Stimulated activated CD8-positive, alpha-beta memory T cell treated with anti-CD3 and anti-CD28 coated beads, Interleukin-7, amount 100 ng/mL, for 4 hours (primary cell): ENCODE measurements around the gene GAK.
"Not testable (repeated sequence)": the region's sequence is repeated elsewhere in the genome, so short reads cannot be mapped to it uniquely, and the experiment has no call there.

Source experiments
- DNase-seq, 2 donors: peaks; one replicate each; pipeline ENCODE4 v3.0.0-alpha.2; 2020; ENCODE audit warnings: low read depth in 2 of 2

Gene GAK

GRCh38 chr4:931960-932712, at the start of gene GAK, which contains the start of gene TMEM175:
GAK (minus strand) TSS chr4:932316; CDS start chr4:932187, 129 bp downstream.
TMEM175 (plus strand) TSS chr4:932460; CDS start chr4:947740, 15,280 bp downstream.
- DNase-seq = peak; percentile 87 to 96

DNA sequence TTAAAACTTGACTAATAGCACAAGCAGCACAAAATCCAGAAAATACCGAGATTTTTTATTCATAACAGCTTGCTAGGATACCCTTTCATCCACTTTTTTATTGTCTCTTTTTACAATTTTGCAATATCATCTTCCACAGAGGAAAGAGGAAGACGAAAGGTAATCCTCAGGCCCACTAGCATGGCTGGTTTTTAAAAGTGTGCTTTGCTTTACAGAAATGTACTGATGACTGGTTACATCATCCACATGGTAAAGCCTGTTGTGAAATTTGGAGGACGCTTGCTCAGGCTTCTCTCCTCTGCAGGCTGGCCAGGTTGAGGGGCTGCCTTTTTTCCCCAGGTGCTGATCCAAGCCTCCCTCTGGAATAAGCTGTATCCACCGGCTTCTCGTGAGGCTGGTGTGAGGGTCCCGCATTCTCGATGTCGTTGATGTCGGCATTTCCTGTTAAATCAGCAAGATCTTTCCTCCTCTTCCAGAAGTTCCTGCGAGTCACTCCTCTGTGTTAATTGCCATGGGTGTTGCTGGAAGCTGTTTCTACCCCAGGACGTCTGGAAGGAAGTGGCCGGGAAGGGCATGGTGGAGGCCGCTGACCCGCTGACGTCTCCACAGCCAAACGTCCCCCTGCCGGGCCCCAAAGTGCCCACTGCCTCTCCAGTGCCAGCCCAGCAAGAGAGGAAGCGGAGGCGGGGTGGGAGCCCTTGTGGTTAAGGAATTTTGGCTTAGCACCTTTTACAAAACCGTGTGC, 47.0 kb upstream of the GAK start:
- no peak for DNase-seq

DNA sequence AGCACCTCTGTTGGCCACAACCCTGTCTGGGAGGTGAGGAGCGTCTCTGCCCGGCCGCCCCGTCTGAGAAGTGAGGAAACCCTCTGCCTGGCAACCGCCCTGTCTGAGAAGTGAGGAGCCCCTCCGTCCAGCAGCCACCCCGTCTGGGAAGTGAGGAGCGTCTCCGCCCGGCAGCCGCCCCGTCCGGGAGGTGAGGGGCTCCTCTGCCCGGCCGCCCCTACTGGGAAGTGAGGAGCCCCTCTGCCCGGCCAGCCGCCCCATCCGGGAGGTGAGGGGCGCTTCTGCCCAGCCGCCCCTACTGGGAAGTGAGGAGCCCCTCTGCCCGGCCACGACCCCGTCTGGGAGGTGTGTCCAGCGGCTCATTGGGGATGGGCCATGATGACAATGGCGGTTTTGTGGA, 43.9 kb upstream of the GAK start:
- DNase-seq = not testable (repeated sequence)

- no peak for DNase-seq
Observed at GRCh38 chr4:974668-975067, 42.6 kb upstream of the GAK start.

- peak; percentile 76 to 86 for DNase-seq
Observed at GRCh38 chr4:973431-974397, 41.6 kb upstream of the GAK start, which contains the start of gene DGKQ. DGKQ (minus strand) TSS chr4:973569; CDS start chr4:973482, 87 bp downstream.

- DNase-seq = peak; percentile 54 to 80
Observed at GRCh38 chr4:972651-973424, 40.7 kb upstream of the GAK start.

DNA sequence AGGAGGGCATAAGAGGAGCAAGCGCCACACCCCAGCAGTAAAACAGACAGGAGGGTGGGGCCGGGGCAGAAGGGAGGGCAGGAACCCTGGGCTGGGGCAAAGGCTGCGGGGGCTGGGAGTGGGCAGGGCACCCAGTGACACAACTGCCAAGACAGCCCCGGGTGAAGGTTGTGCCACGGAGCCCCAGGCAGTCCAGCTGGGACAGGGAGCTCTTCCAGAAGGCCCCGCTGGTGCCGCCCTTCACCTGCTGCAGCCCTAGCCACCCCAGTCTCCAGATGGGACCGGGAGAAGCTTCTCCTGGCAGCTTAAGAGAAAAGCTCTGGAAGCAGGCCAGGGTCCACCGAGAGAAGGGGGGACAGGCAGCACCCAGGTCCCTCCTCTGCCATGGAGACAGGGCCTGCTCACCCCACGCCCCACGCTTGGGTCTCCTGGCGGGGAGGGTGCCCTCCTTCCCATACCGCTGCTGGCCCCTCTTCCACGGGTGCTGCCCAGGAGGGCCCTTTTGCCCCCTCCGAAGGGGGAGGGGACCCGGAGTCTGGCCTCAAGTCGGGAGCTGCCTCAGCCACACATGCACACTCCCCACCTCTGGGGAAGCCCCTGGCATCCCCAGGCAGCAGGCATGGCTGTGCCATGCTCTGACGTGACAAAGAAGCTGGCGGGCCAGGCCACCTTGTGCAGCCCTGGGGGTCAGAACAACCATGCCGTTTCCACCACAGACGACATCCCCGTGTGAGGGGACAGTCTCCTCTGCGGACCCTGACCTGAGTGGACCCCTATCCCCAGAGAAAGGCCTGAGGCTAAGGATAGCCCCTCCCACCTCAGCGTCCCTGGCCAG, 39.8 kb upstream of the GAK start:
- DNase-seq = no peak

GRCh38 chr4:970854-971520, 38.9 kb upstream of the GAK start:
- DNase-seq = no peak

DNA sequence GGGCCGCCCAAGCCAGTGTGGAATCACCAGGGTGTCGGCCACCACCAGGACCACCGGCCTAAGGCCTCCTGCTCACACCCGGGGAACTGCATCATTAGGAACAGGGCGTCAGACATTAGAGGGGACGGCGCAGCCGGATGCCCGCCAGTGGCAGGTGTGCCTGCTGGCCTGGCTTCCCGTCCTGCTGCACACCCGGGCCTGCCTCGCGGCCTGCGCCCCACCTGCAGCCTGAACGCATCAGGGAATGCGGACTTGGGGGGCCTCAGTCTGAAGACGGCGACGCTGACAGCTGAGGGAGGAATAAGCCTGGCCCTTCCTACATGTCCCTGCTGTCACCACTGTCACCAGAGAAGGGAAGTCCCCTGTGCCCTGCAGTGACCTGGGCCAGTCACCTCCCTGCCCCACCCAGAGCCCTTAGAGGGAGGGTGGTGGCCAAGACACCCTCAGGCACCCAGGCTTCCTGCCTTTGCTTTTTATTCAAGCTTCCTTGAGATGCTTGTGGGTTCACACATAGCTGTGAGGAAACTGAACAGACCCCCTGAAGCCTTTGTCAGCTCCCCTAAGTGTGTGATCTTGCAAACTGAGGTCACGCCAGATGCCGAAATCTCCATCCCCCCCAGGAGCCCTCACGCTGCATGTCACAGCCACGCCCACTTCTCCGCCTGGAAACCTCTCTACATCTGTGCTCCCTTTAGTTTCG, 38.1 kb upstream of the GAK start:
- DNase-seq = peak; percentile 24 to 46

- DNase-seq = no peak
Observed at GRCh38 chr4:968621-969394, 36.7 kb upstream of the GAK start.

DNA sequence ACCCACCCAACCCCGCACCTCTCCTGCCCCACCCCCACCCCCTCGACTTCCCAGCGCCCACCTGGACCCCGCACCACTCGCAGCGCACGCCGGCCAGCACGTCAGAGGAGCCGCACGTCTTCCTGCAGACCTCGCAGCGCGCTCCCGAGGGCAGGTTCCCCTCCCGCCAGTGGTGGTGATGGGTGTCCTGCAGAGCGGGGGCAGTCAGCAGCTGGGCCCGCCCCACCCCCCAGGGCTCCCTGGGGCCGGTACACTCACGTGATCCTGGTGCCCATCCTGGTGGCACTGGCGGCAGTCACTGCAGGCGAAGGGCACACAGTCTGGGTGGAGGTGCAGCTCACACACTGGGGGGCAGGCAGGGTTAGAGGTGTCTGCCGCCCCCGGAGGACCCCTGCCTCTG, 36.1 kb upstream of the GAK start:
- no peak for DNase-seq

DNA sequence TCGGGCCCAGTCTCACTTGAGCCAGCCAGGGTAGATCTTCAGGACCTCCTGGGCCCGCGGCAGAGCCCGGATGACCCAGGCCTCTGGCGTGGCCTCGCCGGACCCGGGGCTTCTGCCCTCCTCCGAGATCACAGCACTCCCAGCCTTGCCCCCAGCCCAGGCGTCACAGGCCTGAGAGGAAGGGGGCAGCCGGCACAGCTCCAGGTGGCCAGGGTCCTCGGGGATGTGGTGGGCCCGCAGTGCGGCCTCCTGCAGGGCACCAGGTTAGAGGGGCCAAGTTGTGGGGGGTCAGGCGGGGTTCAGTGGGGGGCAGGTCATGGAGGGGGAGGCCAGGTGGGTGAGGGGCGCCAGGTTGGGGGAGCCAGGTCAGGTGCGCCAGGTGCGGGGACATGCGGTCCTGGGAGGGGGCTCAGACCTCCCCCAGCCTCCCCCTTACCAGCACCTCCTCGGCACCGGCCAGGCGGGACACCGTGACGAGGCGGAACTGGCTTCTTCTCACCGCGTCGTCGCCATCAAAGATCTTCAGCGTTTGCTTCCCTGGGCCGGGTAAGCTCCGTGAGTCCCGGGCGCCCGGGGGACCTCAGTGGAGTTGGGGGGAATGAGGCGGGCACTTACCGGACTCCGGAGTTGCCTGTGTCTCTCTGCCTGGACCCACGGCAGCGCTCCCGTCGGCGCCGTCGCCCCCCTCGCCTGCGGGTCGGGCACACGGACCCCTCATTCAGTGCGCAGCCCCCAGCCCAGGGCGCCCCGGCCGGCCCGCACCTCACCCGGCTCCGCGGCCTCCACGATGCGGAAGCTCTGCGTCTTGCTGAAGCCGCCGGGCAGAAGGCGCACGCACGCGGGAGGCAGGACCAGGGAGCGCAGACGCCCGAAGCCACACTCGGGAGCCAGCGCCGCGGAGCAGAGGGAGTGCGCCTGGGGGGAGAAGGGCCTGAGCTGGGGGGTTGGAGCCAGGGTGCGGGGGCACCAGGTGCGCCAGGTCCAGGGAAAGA, 35.3 kb upstream of the GAK start:
- no peak for DNase-seq

GRCh38 chr4:966266-967112, 34.4 kb upstream of the GAK start:
- no peak for DNase-seq

GRCh38 chr4:965766-966134, 33.6 kb upstream of the GAK start:
- no peak for DNase-seq

DNA sequence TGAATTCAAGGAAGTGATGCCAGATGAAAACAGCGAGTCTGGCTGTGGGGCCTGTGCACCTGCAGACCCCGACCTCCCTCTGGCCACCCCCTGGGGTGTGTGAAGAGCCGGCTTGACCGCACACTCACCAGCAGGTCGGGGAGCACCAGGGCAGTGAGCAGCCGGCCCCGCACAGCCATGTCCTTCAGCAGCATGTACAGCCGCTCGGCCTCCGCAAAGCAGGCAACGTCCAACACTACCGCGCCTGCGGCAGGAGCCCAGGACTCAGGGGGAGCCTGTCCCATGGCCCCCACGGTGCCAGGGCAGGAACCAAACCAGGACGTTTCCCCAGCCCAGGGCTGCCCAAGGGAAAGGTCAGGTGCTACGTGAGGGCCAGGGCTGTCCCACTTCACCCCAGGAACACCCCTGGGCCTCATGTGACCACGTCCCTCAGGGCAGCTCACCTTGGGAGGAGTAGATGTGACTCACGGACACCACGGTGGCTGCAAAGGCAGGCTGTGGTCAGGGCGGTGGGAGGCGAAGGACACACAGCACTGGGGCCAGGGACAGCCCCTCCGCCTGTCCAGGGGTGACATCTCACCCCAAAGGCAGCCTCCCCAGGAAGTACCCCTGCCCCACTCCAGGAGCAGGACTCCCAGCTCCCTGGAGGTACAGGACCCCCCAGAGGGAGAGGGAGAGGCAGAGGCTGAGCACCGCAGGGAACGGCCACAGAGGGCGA, 33.1 kb upstream of the GAK start:
- DNase-seq = no peak
